Liver (tissue), 9 donors: ENCODE results near the gene FYCO1. TPM values are rescaled to one million over a fixed set of nuclear protein-coding genes. Genes with fewer than 3 reads are reported as not detected.

ENCODE experiments used
- DNase-seq: peaks from one replicate; pipeline ENCODE4 v3.0.0-alpha.2; 2017; ENCODE audit warnings: low spot score
- H3K27ac ChIP-seq, 2 donors: one replicate each; pipeline ENCODE4 v1.7.0; 2013; ENCODE audit warnings: inconsistent platforms in 2 of 2, low read length in 2 of 2, control low read depth in 1 of 2, low read depth in 1 of 2, mild to moderate bottlenecking in 1 of 2
- H3K27me3 ChIP-seq, 4 donors: one replicate each; pipeline versions ENCODE4 v1.6.1 to v1.7.0; 2013; ENCODE audit warnings: low read length in 3 of 4, inconsistent platforms in 1 of 4, mild to moderate bottlenecking in 1 of 4, moderate library complexity in 1 of 4; ENCODE audit not compliant: control insufficient read depth in 4 of 4, insufficient read depth in 4 of 4
- H3K36me3 ChIP-seq, 4 donors: one replicate each; pipeline versions ENCODE4 v1.6.1 to v1.7.0; 2013; ENCODE audit warnings: low read length in 3 of 4, mild to moderate bottlenecking in 3 of 4, low read depth in 1 of 4, moderate library complexity in 1 of 4; ENCODE audit not compliant: control insufficient read depth in 4 of 4, insufficient read depth in 3 of 4
- H3K4me1 ChIP-seq, 4 donors: one replicate each; pipeline versions ENCODE4 v1.6.1 to v1.7.0; 2013; ENCODE audit warnings: low read length in 3 of 4, mild to moderate bottlenecking in 3 of 4, moderate library complexity in 1 of 4; ENCODE audit not compliant: control insufficient read depth in 4 of 4, insufficient read depth in 4 of 4
- H3K4me3 ChIP-seq, 3 donors: one replicate each; pipeline versions ENCODE4 v1.6.1 to v1.7.0; 2013; ENCODE audit warnings: low read length in 3 of 3, control low read depth in 1 of 3, low read depth in 1 of 3, mild to moderate bottlenecking in 1 of 3
- H3K9ac ChIP-seq, 2 donors: one replicate each; pipeline ENCODE4 v1.7.0; 2013; ENCODE audit warnings: low read length in 2 of 2, mild to moderate bottlenecking in 2 of 2, moderate library complexity in 2 of 2, control low read depth in 1 of 2, low read depth in 1 of 2
- H3K9me3 ChIP-seq, 4 donors: one replicate each; pipeline versions ENCODE4 v1.6.1 to v1.7.0; 2013; ENCODE audit warnings: low read length in 3 of 4; ENCODE audit not compliant: control insufficient read depth in 4 of 4
- CTCF ChIP-seq: fragments of 150-350 bp; IDR thresholded peaks from 2 replicates; pipeline ENCODE4 v1.5.1; 2017; ENCODE audit warnings: improper control_type of control experiment, low read depth, low read length; ENCODE audit not compliant: missing input control
- EGR1 ChIP-seq, 2 donors: IDR thresholded peaks; 2 replicates each; pipeline ENCODE4 v1.6.1; 2016 to 2018; ENCODE audit warnings: antibody characterized with exemption in 2 of 2, low read depth in 2 of 2
- FOXA2 ChIP-seq: IDR thresholded peaks from 2 replicates; pipeline ENCODE4 v1.6.1; 2016; ENCODE audit warnings: antibody characterized with exemption
- GABPA ChIP-seq, 2 donors: IDR thresholded peaks in 1 of 2; conservative IDR thresholded peaks in 1 of 2; 2 replicates each; pipeline ENCODE4 v1.6.1; 2016; ENCODE audit warnings: antibody characterized with exemption in 2 of 2, mild to moderate bottlenecking in 1 of 2, moderate library complexity in 1 of 2
- JUND ChIP-seq, 2 donors: IDR thresholded peaks; 2 replicates each; pipeline ENCODE4 v1.6.1; 2016; ENCODE audit warnings: antibody characterized with exemption in 2 of 2
- NR2F2 ChIP-seq: IDR thresholded peaks from 2 replicates; pipeline ENCODE4 v1.6.1; 2016; ENCODE audit warnings: antibody characterized with exemption
- RAD21 ChIP-seq, 2 donors: IDR thresholded peaks; 2 replicates each; pipeline ENCODE4 v1.6.1; 2016; ENCODE audit warnings: antibody characterized with exemption in 2 of 2, mild to moderate bottlenecking in 2 of 2
- SP1 ChIP-seq: IDR thresholded peaks from 2 replicates; pipeline ENCODE4 v1.6.1; 2018; ENCODE audit warnings: antibody characterized with exemption, mild to moderate bottlenecking
- TAF1 ChIP-seq: conservative IDR thresholded peaks from 2 replicates; pipeline ENCODE4 v1.6.1; 2016; ENCODE audit warnings: antibody characterized with exemption, mild to moderate bottlenecking
- WGBS: extraction: QIAGEN DNeasy Blood & Tissue Kit; methylation state at CpG from one replicate; pipeline ENCODE4 v1.1.7; 2013; 5-methylcytosine and 5-hydroxymethylcytosine counted together
- polyA plus RNA-seq, 2 donors: library from polyadenylated mRNA; stranded (reverse) in 1 of 2; unstranded in 1 of 2; fragments of 200-250 nt in 1 of 2; fragments of >200 nt in 1 of 2; fragmentation: Nextera tagmentation in 1 of 2; extraction: Ambion mirVana in 1 of 2; gene quantifications; one replicate each; pipeline versions ENCODE4 v1.2.1 to v1.2.3, GENCODE V29; 2013 to 2015
- total RNA-seq, 2 donors: library from RNA; depleted of rRNA; stranded (reverse); fragments of >200 nt; gene quantifications; one replicate each; pipeline ENCODE4 v1.2.3, GENCODE V29; 2014
- TF ChIP-seq, protein P1 (sequence below): IDR thresholded peaks from 2 replicates; pipeline ENCODE4 v1.6.1; 2016; ENCODE audit warnings: antibody characterized with exemption, mild to moderate bottlenecking
- TF ChIP-seq, protein P2 (sequence below): IDR thresholded peaks from 2 replicates; pipeline ENCODE4 v1.6.1; 2016; ENCODE audit warnings: antibody characterized with exemption
- TF ChIP-seq, protein P3 (sequence below): IDR thresholded peaks from 2 replicates; pipeline ENCODE4 v1.6.1; 2016; ENCODE audit warnings: antibody characterized with exemption
- donor health status: healthy.
- donor health status: healthy.
- donor health status: healthy.
- donor health status: healthy.
- donor health status: healthy.

The FYCO1 gene
- total and polyA plus RNA-seq, 4 donors = 3.0 to 17.1 (median 10.2) TPM

GRCh38 chr3:46030626-46031025 lies 35.0 kb upstream of the FYCO1 start (continued):
- TF ChIP-seq CTCF = no peak

GRCh38 chr3:46029953-46030543 lies 34.4 kb upstream of the FYCO1 start:
- H3K27me3 ChIP-seq = no peaks in the 10 kb centered on the region
- H3K9me3 ChIP-seq = peaks cover 0 to 19% (median 3%) of the 10 kb centered on the region in 4 donors
- H3K36me3 ChIP-seq = no peaks in the 10 kb centered on the region
- TF ChIP-seq CTCF (no peak), SP1 (no peak), TAF1 (no peak), FOXA2 (no peak), RAD21 (IDR thresholded peaks at IDR 0.05) (no peak), GABPA (IDR thresholded peaks at IDR 0.05 in 1 of 2, conservative IDR thresholded peaks at IDR 0.05 in 1 of 2) (no peak)
- TF ChIP-seq, protein P1, sequence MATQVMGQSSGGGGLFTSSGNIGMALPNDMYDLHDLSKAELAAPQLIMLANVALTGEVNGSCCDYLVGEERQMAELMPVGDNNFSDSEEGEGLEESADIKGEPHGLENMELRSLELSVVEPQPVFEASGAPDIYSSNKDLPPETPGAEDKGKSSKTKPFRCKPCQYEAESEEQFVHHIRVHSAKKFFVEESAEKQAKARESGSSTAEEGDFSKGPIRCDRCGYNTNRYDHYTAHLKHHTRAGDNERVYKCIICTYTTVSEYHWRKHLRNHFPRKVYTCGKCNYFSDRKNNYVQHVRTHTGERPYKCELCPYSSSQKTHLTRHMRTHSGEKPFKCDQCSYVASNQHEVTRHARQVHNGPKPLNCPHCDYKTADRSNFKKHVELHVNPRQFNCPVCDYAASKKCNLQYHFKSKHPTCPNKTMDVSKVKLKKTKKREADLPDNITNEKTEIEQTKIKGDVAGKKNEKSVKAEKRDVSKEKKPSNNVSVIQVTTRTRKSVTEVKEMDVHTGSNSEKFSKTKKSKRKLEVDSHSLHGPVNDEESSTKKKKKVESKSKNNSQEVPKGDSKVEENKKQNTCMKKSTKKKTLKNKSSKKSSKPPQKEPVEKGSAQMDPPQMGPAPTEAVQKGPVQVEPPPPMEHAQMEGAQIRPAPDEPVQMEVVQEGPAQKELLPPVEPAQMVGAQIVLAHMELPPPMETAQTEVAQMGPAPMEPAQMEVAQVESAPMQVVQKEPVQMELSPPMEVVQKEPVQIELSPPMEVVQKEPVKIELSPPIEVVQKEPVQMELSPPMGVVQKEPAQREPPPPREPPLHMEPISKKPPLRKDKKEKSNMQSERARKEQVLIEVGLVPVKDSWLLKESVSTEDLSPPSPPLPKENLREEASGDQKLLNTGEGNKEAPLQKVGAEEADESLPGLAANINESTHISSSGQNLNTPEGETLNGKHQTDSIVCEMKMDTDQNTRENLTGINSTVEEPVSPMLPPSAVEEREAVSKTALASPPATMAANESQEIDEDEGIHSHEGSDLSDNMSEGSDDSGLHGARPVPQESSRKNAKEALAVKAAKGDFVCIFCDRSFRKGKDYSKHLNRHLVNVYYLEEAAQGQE = no peak
- TF ChIP-seq, protein P2, sequence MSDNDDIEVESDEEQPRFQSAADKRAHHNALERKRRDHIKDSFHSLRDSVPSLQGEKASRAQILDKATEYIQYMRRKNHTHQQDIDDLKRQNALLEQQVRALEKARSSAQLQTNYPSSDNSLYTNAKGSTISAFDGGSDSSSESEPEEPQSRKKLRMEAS = no peak
- H3K9ac ChIP-seq = no peak overlapping the region
- no peak overlapping the region for H3K4me3 ChIP-seq
- no peak for DNase-seq
- WGBS = 77% methylated on average over 1 of the region's 1 CpG
- no peaks in the 10 kb centered on the region for H3K4me1 ChIP-seq
- no peak overlapping the region for H3K27ac ChIP-seq

- Histone ChIP-seq H3K9me3 (peaks cover 0 to 19% (median 3%) of the 10 kb centered on the region in 4 donors), H3K27ac (no peak overlapping the region), H3K36me3 (no peaks in the 10 kb centered on the region), H3K27me3 (no peaks in the 10 kb centered on the region), H3K9ac (no peak overlapping the region), H3K4me1 (no peaks in the 10 kb centered on the region), H3K4me3 (no peak overlapping the region)
- TF ChIP-seq NR2F2 (no peak), GABPA (IDR thresholded peaks at IDR 0.05 in 1 of 2, conservative IDR thresholded peaks at IDR 0.05 in 1 of 2) (no peak), RAD21 (IDR thresholded peaks at IDR 0.05) (no peak), EGR1 (IDR thresholded peaks at IDR 0.05; ENCODE audit: low read depth in 2 of 2) (no peak), SP1 (no peak), JUND (IDR thresholded peaks at IDR 0.05) (no peak)
- TF ChIP-seq, protein P3, sequence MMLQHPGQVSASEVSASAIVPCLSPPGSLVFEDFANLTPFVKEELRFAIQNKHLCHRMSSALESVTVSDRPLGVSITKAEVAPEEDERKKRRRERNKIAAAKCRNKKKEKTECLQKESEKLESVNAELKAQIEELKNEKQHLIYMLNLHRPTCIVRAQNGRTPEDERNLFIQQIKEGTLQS = no peak
- TF ChIP-seq, protein P2 = no peak
- TF ChIP-seq, protein P1 = no peak
- DNase-seq = no peak
- WGBS = 85% methylated on average over 6 of the region's 6 CpGs
Observed at GRCh38 chr3:46027736-46028397, 32.2 kb upstream of the FYCO1 start.
